Natural killer cell (primary cell): ENCODE measurements around the gene BIRC2. TPM values are rescaled to one million over a fixed set of nuclear protein-coding genes. Genes with fewer than 3 reads are reported as not detected.
A peak's percentile ranks its signal among the peaks of the same experiment; 100 is the strongest.

ENCODE experiments used
- ATAC-seq, 3 donors: fragments of 150-1000 bp in 2 of 3; fragments of 200-7000 bp in 1 of 3; cut with Tn5 transposase; 1 replicate in 1 of 3; 2 replicates in 2 of 3; pipeline ENCODE4 v1.10.0; 2021; ENCODE audit warnings: mild to moderate bottlenecking in 2 of 3, moderate library complexity in 2 of 3
- DNase-seq, 2 donors: peaks; one replicate each; pipeline versions ENCODE4 v3.0.0 to v3.0.0-alpha.2; 2013 to 2021; ENCODE audit warnings: mixed read lengths in 1 of 2
- H3K27ac ChIP-seq: one replicate; pipeline ENCODE4 v1.5.1; 2013; ENCODE audit warnings: mild to moderate bottlenecking, low read length
- H3K27me3 ChIP-seq: one replicate; pipeline ENCODE4 v1.6.1; 2013; ENCODE audit warnings: low read length; ENCODE audit not compliant: control insufficient read depth, insufficient read depth
- H3K36me3 ChIP-seq: one replicate; pipeline ENCODE4 v1.6.1; 2013; ENCODE audit warnings: low read length; ENCODE audit not compliant: control insufficient read depth, insufficient read depth
- H3K4me1 ChIP-seq: one replicate; pipeline ENCODE4 v1.6.1; 2013; ENCODE audit warnings: low read length; ENCODE audit not compliant: control insufficient read depth, insufficient read depth
- H3K4me3 ChIP-seq: one replicate; pipeline ENCODE4 v1.5.1; 2013; ENCODE audit warnings: low read length
- H3K9me3 ChIP-seq: one replicate; pipeline ENCODE4 v1.6.1; 2013; ENCODE audit warnings: low read length; ENCODE audit not compliant: control insufficient read depth, insufficient read depth
- H3K27ac Mint-ChIP-seq, 2 donors: one replicate each; pipeline ENCODE4 v1.8.0; 2022; ENCODE audit warnings: mild to moderate bottlenecking in 2 of 2, mixed read lengths in 2 of 2, moderate library complexity in 1 of 2
- H3K27me3 Mint-ChIP-seq, 2 donors: one replicate each; pipeline ENCODE4 v1.8.0; 2022; ENCODE audit warnings: low read depth in 2 of 2, mixed read lengths in 2 of 2
- H3K36me3 Mint-ChIP-seq: one replicate; pipeline ENCODE4 v1.8.0; 2022; ENCODE audit warnings: mixed read lengths
- H3K4me1 Mint-ChIP-seq, 2 donors: one replicate each; pipeline ENCODE4 v1.8.0; 2022; ENCODE audit warnings: mixed read lengths in 2 of 2
- H3K4me3 Mint-ChIP-seq: one replicate; pipeline ENCODE4 v1.8.0; 2022; ENCODE audit warnings: mild to moderate bottlenecking, moderate library complexity, mixed read lengths
- H3K9me3 Mint-ChIP-seq, 2 donors: one replicate each; pipeline ENCODE4 v1.8.0; 2022; ENCODE audit warnings: mixed read lengths in 2 of 2
- CTCF ChIP-seq: fragments of 200-600 bp; IDR thresholded peaks from one replicate; pipeline ENCODE4 v1.8.0; 2022; ENCODE audit warnings: antibody characterized with exemption
- WGBS: methylation state at CpG from one replicate; pipeline ENCODE4 v1.1.7; 2013; ENCODE audit warnings: missing lambda C conversion rate; ENCODE audit not compliant: insufficient coverage; 5-methylcytosine and 5-hydroxymethylcytosine counted together
- intact Hi-C: fragments of 100-400 bp; cut with micrococcal nuclease; formaldehyde crosslinking; loops from one replicate; pipeline ENCODE4 v1.14.2; 2022
- total RNA-seq, 4 donors: library from RNA; stranded (reverse); fragments of 120-200 nt in 1 of 4; gene quantifications; one replicate each; pipeline versions ENCODE4 v1.2.3 to v1.2.4, GENCODE V29; 2013 to 2022

BIRC2 gene
- total RNA-seq, 3 donors from 2014 or later (not counting 1 experiment from before 2014, with no cell fraction given), result 92.2 to 146 (median 111) TPM

GRCh38 chr11:102313238-102313940 lies 33.6 kb upstream of the BIRC2 start:
- DNase-seq (peak in 1 of 2 donors; percentile 60), ATAC-seq (no peak)
- Mint-ChIP-seq H3K27ac (peak overlapping the region; percentile 71 to 83), H3K9me3 (no peaks in the 10 kb centered on the region), H3K4me3 (peak overlapping the region; percentile 5), H3K27me3 (no peaks in the 10 kb centered on the region), H3K4me1 (peaks cover 33 to 36% of the 10 kb centered on the region in 2 donors), H3K36me3 (no peaks in the 10 kb centered on the region)
- H3K27me3 ChIP-seq, result no peaks in the 10 kb centered on the region
- TF ChIP-seq CTCF, result no peak
- peak overlapping the region; percentile 6 for H3K4me3 ChIP-seq
- H3K4me1 ChIP-seq, result peaks cover 23% of the 10 kb centered on the region
- no peaks in the 10 kb centered on the region for H3K36me3 ChIP-seq
- no peaks in the 10 kb centered on the region for H3K9me3 ChIP-seq
- intact Hi-C loops, result no loop called here
- peak overlapping the region; percentile 77 for H3K27ac ChIP-seq
- 58% methylated on average over 4 of the region's 4 CpGs for WGBS

DNA sequence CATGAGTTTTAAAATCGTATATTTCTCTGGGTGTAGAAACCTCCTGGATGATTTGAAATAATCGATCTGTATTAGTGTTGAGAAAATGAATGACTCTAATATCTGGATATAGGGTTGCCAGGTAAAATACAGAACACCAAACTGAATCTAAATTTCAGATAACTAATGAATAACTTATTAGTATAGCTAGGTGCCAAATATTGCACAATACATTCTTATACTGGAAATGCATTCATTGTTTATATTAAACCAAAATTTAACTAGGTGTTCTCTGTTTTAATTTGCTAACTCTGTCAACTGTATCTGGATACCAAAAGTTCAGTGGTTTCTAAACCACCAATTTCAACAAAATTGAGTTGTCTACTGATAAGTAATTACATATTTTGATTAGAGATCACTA lies 32.2 kb upstream of the BIRC2 start:
- intact Hi-C loops, result no loop called here
- H3K4me3 Mint-ChIP-seq, result peak overlapping the region; percentile 6
- peaks cover 36% of the 10 kb centered on the region for H3K4me1 ChIP-seq

GRCh38 chr11:102316346-102316904 lies 30.6 kb upstream of the BIRC2 start:
- 67% methylated on average over 4 of the region's 4 CpGs for WGBS
- no peaks in the 10 kb centered on the region for H3K27me3 Mint-ChIP-seq
- peaks cover 54 to 55% of the 10 kb centered on the region in 2 donors for H3K4me1 Mint-ChIP-seq
- no peaks in the 10 kb centered on the region for H3K36me3 Mint-ChIP-seq
- no peaks in the 10 kb centered on the region for H3K9me3 Mint-ChIP-seq
- H3K4me3 Mint-ChIP-seq, result peak overlapping the region; percentile 95
- Histone ChIP-seq H3K36me3 (no peaks in the 10 kb centered on the region), H3K4me1 (peaks cover 48% of the 10 kb centered on the region), H3K9me3 (no peaks in the 10 kb centered on the region), H3K4me3 (peak overlapping the region; percentile 76), H3K27me3 (no peaks in the 10 kb centered on the region), H3K27ac (peak overlapping the region; percentile 96)
- ATAC-seq, result no peak
- peak overlapping the region; percentile 96 to 97 for H3K27ac Mint-ChIP-seq
- DNase-seq, result peak in 1 of 2 donors; percentile 74
- intact Hi-C loops, result no loop called here
- TF ChIP-seq CTCF, result no peak

More for the DNA sequence above, 32.2 kb upstream of the BIRC2 start:
- no peak for TF ChIP-seq CTCF
- DNase-seq (no peak), ATAC-seq (no peak)
- peak overlapping the region; percentile 45 for H3K27ac ChIP-seq
- H3K9me3 Mint-ChIP-seq, result no peaks in the 10 kb centered on the region
- H3K4me3 ChIP-seq, result no peak overlapping the region
- no peaks in the 10 kb centered on the region for H3K27me3 ChIP-seq
- 80% methylated on average over 1 of the region's 2 CpGs for WGBS
- peaks cover 45 to 49% of the 10 kb centered on the region in 2 donors for H3K4me1 Mint-ChIP-seq
- no peaks in the 10 kb centered on the region for H3K27me3 Mint-ChIP-seq
- no peaks in the 10 kb centered on the region for H3K36me3 Mint-ChIP-seq
- H3K36me3 ChIP-seq, result no peaks in the 10 kb centered on the region
- H3K27ac Mint-ChIP-seq, result peak overlapping the region; percentile 76 to 97
- H3K9me3 ChIP-seq, result no peaks in the 10 kb centered on the region
